ENCODE data around the gene SLC22A1.

The SLC22A1 gene

DNA sequence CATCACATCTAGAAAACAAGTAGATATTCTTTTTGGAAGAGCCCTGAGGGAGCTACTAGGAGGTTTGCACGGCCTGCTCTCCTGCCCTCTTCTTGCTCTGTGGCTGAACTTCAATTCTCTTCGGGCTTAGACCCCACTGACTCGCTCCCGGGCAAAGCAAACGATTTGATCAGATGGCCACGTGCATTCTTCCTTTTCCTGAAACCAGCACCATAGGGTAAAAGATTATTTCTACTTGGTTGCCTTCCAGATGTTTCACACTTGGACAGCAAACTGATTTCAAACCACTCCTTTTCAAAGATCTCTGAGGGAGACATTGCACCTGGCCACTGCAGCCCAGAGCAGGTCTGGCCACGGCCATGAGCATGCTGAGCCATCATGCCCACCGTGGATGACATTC lies at the start of gene SLC22A1:
TSS of gene SLC22A1 (plus strand) at position 258 of the 400 bp plus-strand sequence. CDS start at position 379, 121 bp downstream.
- Mint-ChIP-seq H3K27me3 (ENCODE audit: low read depth) (no peaks in the 10 kb centered on the region), H3K36me3 (ENCODE audit: low read depth) (peaks cover 10% of the 10 kb centered on the region), H3K27ac (no peak within 1 kb of the TSS), H3K4me1 (ENCODE audit: low read depth) (no peaks in the 10 kb centered on the region), H3K4me3 (no peak within 1 kb of the TSS), H3K9me3 (no peaks in the 10 kb centered on the region)

DNA sequence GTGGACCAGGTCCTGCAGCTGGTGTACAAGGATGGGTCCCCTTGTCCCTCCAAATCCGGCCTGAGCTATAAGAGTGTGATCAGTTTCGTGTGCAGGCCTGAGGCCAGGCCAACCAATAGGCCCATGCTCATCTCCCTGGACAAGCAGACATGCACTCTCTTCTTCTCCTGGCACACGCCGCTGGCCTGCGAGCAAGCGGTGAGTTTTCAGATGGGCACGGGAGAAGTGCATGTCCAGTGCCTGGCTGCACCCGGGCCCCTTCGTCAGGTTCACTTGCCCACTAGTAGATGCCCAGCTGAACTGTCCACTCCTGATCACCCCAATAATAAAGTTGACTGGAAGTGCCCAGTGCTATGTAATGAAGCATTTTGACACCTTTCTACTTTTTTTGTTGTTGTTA lies 48.3 kb upstream of the SLC22A1 start:
- Mint-ChIP-seq H3K27ac (no peak overlapping the region), H3K4me1 (ENCODE audit: low read depth) (peaks cover 40% of the 10 kb centered on the region), H3K4me3 (no peak overlapping the region), H3K27me3 (ENCODE audit: low read depth) (no peaks in the 10 kb centered on the region), H3K36me3 (ENCODE audit: low read depth) (peaks cover 69% of the 10 kb centered on the region), H3K9me3 (no peaks in the 10 kb centered on the region)

DNA sequence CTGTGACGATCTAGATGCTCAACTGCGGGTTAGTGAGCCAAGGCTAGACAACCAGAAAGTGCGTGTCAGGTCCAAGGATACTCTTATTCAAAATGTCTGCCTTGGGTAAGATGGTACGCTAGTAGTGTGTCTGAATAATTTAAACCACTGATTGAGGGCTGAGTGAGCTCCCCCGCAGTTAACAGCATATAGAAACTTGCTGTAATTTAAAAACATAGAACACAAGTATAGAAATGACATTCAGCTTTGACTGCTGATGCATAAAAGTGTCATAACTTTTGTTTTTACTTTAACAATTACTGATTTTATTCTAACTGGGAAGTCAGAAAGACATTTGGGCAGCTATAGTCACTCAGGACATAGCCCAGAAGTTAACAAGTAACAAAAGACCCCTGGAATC lies 45.6 kb upstream of the SLC22A1 start:
- Mint-ChIP-seq H3K36me3 (ENCODE audit: low read depth) (peaks cover 59% of the 10 kb centered on the region), H3K9me3 (no peaks in the 10 kb centered on the region), H3K4me3 (no peak overlapping the region), H3K27me3 (ENCODE audit: low read depth) (no peaks in the 10 kb centered on the region), H3K4me1 (ENCODE audit: low read depth) (peaks cover 17% of the 10 kb centered on the region), H3K27ac (no peak overlapping the region)

DNA sequence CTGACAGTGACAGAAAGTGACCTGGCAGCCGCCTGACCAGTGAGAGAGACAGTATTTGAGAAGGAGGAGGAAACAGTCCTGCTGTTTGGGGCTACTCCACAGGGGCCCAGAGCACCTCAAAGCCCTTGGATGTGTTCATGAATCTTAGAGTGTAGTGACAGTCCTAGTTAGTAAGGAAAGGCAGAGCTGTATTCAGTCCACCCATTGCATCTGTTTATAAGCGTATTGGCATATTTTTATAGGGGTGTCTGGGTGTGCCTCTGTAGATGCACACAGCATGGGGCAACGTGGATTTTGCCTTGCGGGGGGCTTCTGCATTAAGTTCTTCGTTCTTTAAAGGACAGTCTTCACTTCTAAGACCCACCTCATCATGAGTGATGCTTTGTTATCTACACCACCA lies 44.6 kb upstream of the SLC22A1 start:
- H3K4me1 Mint-ChIP-seq (ENCODE audit: low read depth) = peaks cover 14% of the 10 kb centered on the region
- no peaks in the 10 kb centered on the region for H3K27me3 Mint-ChIP-seq (ENCODE audit: low read depth)
- no peaks in the 10 kb centered on the region for H3K9me3 Mint-ChIP-seq
- H3K27ac Mint-ChIP-seq = no peak overlapping the region
- no peak overlapping the region for H3K4me3 Mint-ChIP-seq
- peaks cover 57% of the 10 kb centered on the region for H3K36me3 Mint-ChIP-seq (ENCODE audit: low read depth)

DNA sequence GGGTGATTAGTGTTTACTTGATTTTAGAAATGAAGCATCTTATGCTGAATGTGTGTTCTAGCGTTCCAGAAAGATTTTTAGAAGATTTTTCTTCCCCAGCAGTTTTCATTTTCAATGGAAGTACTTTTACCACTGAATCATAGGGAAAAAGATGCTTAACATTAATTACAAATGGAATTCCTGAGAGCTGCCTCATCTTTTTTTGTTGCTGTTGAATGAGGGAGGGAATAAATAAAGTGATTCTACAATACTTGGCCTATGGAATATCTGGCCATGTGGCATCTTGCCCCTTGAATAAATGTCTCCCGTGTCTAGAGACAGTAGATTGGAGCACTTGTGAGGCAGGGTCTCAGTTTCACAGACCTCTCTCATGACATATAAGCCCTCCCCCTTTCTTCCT lies 44.1 kb upstream of the SLC22A1 start:
- H3K27ac Mint-ChIP-seq = no peak overlapping the region

DNA sequence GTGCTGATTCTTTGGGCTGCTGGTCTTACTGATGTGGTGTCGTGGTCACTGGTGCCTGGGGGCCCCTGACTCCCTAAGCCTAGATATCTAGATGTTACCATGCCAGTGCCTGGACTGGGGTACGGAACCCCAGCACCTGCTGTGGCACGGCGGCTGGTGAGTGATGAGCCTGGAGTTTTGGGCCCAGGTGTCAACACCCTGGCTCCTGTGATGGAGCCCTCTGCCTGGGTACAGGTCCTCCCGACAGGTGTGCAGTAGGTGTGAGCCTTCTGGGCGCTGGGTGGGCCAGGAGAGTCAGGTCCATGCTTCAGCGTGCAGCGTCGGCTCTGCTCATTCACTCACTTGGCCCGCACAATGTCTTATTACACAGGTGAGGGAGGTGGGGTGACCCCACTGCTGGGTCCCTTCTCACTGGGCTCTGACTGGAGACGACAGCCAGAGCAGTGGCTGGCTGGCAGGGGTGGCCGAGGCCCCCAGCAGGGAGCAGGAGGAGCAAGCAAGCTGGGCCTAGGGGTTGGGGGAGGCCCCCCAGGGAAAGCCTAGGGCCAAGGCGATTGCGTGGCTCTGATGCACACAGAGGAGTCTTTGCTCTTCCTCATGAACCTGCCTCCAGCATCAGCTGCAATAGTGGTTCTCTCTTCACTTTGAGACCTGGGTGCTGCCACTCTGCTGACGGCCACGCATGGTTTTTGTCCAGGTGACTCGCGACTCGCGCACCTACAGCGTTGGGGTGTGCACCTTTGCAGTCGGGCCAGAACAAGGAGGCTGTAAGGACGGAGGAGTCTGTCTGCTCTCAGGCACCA lies 42.5 kb upstream of the SLC22A1 start:
- no peaks in the 10 kb centered on the region for H3K9me3 Mint-ChIP-seq
- peaks cover 50% of the 10 kb centered on the region for H3K36me3 Mint-ChIP-seq (ENCODE audit: low read depth)
- H3K27ac Mint-ChIP-seq = no peak overlapping the region
- H3K4me3 Mint-ChIP-seq = no peak overlapping the region
- peaks cover 4% of the 10 kb centered on the region for H3K4me1 Mint-ChIP-seq (ENCODE audit: low read depth)
- H3K27me3 Mint-ChIP-seq (ENCODE audit: low read depth) = no peaks in the 10 kb centered on the region

More for the DNA sequence above, 44.1 kb upstream of the SLC22A1 start:
- no peaks in the 10 kb centered on the region for H3K9me3 Mint-ChIP-seq
- no peaks in the 10 kb centered on the region for H3K27me3 Mint-ChIP-seq (ENCODE audit: low read depth)
- H3K4me3 Mint-ChIP-seq = no peak overlapping the region
- H3K4me1 Mint-ChIP-seq (ENCODE audit: low read depth) = peaks cover 12% of the 10 kb centered on the region
- peaks cover 55% of the 10 kb centered on the region for H3K36me3 Mint-ChIP-seq (ENCODE audit: low read depth)

DNA sequence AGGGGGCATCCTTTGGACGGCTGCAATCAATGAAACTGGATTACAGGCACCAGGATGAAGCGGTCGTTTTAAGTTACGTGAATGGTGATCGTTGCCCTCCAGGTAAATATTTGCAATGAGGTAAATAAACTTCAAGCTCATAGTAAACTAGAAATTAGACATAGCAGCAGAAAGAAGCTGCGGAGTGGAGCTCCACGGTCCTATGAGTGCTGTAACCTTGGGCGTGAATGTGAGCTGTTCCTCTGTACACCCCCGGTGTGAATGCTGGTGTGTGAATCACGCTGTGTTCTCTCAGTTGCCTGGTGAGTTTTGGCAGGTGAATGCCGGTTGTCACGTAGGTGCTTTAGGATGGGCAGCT lies 42.0 kb upstream of the SLC22A1 start:
- peaks cover 48% of the 10 kb centered on the region for H3K36me3 Mint-ChIP-seq (ENCODE audit: low read depth)

DNA sequence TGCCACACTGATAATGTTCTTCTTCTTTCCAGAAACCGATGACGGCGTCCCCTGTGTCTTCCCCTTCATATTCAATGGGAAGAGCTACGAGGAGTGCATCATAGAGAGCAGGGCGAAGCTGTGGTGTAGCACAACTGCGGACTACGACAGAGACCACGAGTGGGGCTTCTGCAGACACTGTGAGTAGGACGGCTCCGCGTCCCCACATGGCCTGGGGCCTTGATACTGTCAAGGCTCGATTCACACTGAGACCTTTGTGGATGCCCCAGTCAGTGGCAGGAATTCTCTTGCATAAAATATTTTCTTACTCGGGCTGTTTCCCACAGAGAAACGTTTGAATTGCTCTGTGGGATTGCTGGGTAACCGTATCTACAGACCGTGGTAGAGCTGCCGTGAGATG lies 41.5 kb upstream of the SLC22A1 start:
- peaks cover 46% of the 10 kb centered on the region for H3K36me3 Mint-ChIP-seq (ENCODE audit: low read depth)
- H3K27me3 Mint-ChIP-seq (ENCODE audit: low read depth) = no peaks in the 10 kb centered on the region
- H3K9me3 Mint-ChIP-seq = no peaks in the 10 kb centered on the region
- no peak overlapping the region for H3K4me3 Mint-ChIP-seq
- peaks cover 4% of the 10 kb centered on the region for H3K4me1 Mint-ChIP-seq (ENCODE audit: low read depth)
- no peak overlapping the region for H3K27ac Mint-ChIP-seq

More for the DNA sequence above, 42.0 kb upstream of the SLC22A1 start:
- H3K9me3 Mint-ChIP-seq = no peaks in the 10 kb centered on the region
- H3K27ac Mint-ChIP-seq = no peak overlapping the region
- H3K27me3 Mint-ChIP-seq (ENCODE audit: low read depth) = no peaks in the 10 kb centered on the region
- peaks cover 4% of the 10 kb centered on the region for H3K4me1 Mint-ChIP-seq (ENCODE audit: low read depth)
- H3K4me3 Mint-ChIP-seq = no peak overlapping the region

DNA sequence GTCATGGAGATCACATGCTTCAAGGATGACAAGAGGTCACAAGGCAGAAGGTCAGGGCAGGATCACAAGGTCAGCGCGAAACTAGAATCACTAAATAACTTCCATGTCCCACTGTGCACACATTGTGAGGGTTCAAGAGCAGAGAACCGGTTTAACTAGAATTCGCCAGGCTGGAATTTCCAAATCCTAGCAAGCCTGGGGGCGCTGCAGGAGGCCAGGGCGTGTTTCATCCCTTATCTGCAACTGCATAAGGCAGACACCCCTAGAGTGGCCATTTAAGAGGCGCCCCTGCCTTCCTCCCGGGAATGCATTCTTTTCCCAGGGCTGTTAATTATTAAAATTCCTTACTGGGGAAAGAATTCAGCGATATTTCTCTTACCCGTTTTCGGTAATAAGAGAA lies 40.2 kb upstream of the SLC22A1 start:
- H3K27me3 Mint-ChIP-seq (ENCODE audit: low read depth) = no peaks in the 10 kb centered on the region
- no peaks in the 10 kb centered on the region for H3K9me3 Mint-ChIP-seq
- no peak overlapping the region for H3K27ac Mint-ChIP-seq
- no peak overlapping the region for H3K4me3 Mint-ChIP-seq
- peaks cover 55% of the 10 kb centered on the region for H3K36me3 Mint-ChIP-seq (ENCODE audit: low read depth)
- H3K4me1 Mint-ChIP-seq (ENCODE audit: low read depth) = peaks cover 8% of the 10 kb centered on the region

DNA sequence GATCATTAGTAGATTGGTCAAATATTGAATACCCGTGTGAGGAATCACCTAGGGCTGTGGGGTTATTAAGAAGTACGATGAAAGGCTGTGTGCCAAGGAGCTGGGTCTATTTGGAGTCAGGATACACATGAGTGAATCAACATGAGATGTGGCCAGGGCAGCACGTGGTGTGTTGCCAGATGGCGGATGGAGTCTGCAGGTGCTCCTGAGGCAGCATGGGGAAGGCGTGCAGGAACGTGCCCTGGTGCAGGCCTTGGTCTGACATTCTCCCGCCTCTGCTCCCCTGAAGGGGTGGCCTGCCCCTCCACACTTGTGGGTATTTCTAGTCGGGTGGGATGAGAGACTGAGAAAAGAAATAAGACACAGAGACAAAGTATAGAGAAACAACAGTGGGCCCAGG lies 39.0 kb upstream of the SLC22A1 start:
- Mint-ChIP-seq H3K4me3 (no peak overlapping the region), H3K4me1 (ENCODE audit: low read depth) (peaks cover 8% of the 10 kb centered on the region), H3K9me3 (no peaks in the 10 kb centered on the region), H3K27ac (no peak overlapping the region), H3K36me3 (ENCODE audit: low read depth) (peaks cover 51% of the 10 kb centered on the region), H3K27me3 (ENCODE audit: low read depth) (no peaks in the 10 kb centered on the region)

DNA sequence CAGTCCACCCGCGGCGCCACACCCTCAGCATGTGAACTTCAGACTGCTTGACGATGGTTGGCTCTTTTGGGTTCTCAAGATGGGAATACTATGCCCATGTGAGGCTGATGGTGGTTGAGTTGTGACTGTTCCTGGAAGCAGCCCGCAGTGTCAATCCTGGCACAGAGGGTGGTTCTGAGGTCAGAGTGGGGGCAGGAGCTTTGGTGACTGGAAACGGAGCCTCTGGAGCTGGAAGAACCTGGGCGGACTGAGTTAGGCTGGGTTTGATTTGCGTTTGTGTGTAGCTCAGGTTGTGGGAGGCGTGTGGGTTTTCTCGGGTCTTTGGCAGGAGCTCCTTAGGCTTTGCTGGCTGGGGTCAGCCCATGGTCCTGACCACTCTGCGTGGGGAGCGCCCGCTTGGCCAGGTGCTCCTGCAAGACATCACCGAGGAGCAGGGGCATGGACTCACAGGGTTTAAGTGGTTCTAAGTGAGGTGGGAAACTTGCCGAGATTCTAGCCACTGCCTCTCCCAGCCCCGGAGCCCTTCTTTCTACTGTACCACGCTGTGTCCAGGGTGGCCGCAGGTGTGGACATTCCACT lies 37.3 kb upstream of the SLC22A1 start:
- Mint-ChIP-seq H3K9me3 (no peaks in the 10 kb centered on the region), H3K4me1 (ENCODE audit: low read depth) (peaks cover 8% of the 10 kb centered on the region), H3K4me3 (no peak overlapping the region), H3K36me3 (ENCODE audit: low read depth) (peaks cover 56% of the 10 kb centered on the region), H3K27ac (no peak overlapping the region), H3K27me3 (ENCODE audit: low read depth) (no peaks in the 10 kb centered on the region)

DNA sequence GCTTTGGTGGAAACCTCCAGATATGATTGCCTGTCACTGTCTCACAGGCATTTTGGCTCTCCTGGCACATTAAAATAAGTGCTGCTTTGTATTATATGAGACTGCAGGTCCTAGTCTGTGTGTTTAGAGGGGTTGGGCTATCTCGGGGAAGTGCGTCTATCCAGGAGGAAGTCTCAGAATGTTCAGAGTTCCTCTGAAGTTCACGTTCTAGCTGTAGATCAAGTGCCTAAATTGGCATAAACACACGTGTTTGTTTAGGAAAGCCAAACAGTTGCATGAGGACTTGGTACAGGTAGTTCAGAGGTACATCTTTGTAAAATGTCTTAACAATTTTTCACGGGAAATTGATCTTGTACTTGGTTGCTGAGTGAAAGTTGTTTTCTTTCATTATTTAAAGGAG lies 36.4 kb upstream of the SLC22A1 start:
- Mint-ChIP-seq H3K9me3 (no peaks in the 10 kb centered on the region), H3K27ac (no peak overlapping the region), H3K27me3 (ENCODE audit: low read depth) (no peaks in the 10 kb centered on the region), H3K36me3 (ENCODE audit: low read depth) (peaks cover 55% of the 10 kb centered on the region), H3K4me3 (no peak overlapping the region), H3K4me1 (ENCODE audit: low read depth) (peaks cover 8% of the 10 kb centered on the region)

DNA sequence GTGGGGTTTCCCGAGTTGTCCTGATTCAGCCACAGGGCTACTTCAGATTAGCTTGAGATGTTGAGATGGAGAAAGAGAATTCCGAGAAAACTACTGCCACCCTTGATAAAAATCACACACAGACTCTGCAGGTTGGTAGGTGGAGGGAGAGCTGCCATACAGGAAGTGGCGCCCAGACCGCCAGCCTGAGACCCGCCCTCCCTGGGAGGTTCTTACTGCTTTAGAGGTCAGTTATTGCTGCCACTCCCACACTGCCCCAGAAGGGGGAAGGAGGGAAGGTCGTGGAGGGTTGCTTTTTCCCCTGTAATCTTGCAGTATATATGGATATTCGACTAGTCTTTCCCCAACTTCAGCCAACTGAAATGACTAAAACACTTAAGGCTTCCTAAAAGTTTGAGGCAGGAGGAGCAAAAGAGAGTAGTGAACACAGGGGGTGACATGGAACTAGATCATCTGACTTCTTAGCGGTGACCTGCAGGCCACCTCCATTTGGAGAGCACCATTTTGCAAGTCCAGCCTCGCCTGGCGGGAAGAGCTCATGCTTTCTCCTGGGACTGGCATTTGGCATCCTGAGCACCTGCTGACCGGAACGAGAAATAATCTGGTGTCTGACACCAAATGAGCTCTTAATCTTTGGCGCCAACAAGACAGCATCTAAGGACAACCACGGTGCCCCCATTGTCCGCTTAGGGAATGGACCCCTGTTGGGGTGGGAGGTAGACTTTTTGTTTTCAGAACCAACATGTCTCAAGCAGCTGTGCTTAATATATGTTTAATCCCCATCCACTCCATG lies 35.7 kb upstream of the SLC22A1 start:
- no peaks in the 10 kb centered on the region for H3K9me3 Mint-ChIP-seq
- peak overlapping the region; percentile 3 for H3K27ac Mint-ChIP-seq
- H3K4me3 Mint-ChIP-seq = no peak overlapping the region
- no peaks in the 10 kb centered on the region for H3K27me3 Mint-ChIP-seq (ENCODE audit: low read depth)
- peaks cover 54% of the 10 kb centered on the region for H3K36me3 Mint-ChIP-seq (ENCODE audit: low read depth)
- H3K4me1 Mint-ChIP-seq (ENCODE audit: low read depth) = peaks cover 6% of the 10 kb centered on the region

DNA sequence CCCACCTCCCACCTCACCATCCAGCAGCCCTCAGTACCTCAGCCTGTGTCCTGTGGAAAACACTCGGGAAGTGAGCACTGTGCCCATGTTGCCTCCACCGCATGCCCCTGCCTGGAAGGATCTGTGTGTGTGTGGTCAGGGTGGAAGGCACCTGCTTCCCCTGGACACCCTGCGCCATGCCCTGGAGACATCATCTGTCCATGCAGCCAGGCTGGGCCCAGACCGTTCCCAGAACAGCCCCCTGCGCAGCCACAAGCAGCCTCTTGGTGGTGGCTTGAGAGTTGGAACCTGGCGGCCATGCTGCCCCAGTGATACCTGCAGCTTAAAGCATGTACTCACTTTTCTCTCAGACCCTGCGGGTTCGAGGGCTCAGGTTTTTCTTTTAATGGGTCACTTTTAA lies 34.9 kb upstream of the SLC22A1 start:
- no peak overlapping the region for H3K27ac Mint-ChIP-seq
- no peak overlapping the region for H3K4me3 Mint-ChIP-seq
- peaks cover 55% of the 10 kb centered on the region for H3K36me3 Mint-ChIP-seq (ENCODE audit: low read depth)
- no peaks in the 10 kb centered on the region for H3K27me3 Mint-ChIP-seq (ENCODE audit: low read depth)
- peaks cover 6% of the 10 kb centered on the region for H3K4me1 Mint-ChIP-seq (ENCODE audit: low read depth)
- H3K9me3 Mint-ChIP-seq = no peaks in the 10 kb centered on the region
